ENCODE measurements around the gene INTS1. TPM values are rescaled to one million over a fixed set of nuclear protein-coding genes. Genes with fewer than 3 reads are reported as not detected.

INTS1 gene
- total and polyA plus RNA-seq, 2 experiments from 2014 or later: 35.1 to 111 TPM

GRCh38 chr7:1461646-1462375 lies 42.4 kb downstream of the INTS1 start:
- Mint-ChIP-seq H3K36me3 (ENCODE audit: low read depth) (no peaks in the 10 kb centered on the region), H3K4me3 (no peak overlapping the region), H3K9me3 (no peaks in the 10 kb centered on the region), H3K27me3 (ENCODE audit: insufficient read depth, low read depth, poor library complexity) (peaks cover 14% of the 10 kb centered on the region), H3K4me1 (peaks cover 18% of the 10 kb centered on the region; the same call in 2 of the 3 replicates), H3K27ac (no peak overlapping the region)
- Histone ChIP-seq H3K36me3 (ENCODE audit: insufficient read depth) (no peaks in the 10 kb centered on the region), H3K79me2 (replicated peaks; ENCODE audit: insufficient read depth) (no peaks in the 10 kb centered on the region), H3K4me1 (ENCODE audit: insufficient read depth) (peaks cover 6% of the 10 kb centered on the region; the same call in 1 of the 2 replicates), H3K9me2 (ENCODE audit: insufficient read depth) (no peaks in the 10 kb centered on the region), H3K4me2 (no peak overlapping the region), H3K4me3 (no peak overlapping the region), H4K20me1 (replicated peaks; ENCODE audit: insufficient read depth) (no peaks in the 10 kb centered on the region; the same call in 1 of the 2 replicates), H2AFZ (no peak overlapping the region), H3K27me3 (ENCODE audit: insufficient read depth) (no peaks in the 10 kb centered on the region), H3K27ac (ENCODE audit: low read depth) (no peak overlapping the region), H3F3A (replicated peaks; ENCODE audit: low read depth) (no peaks in the 10 kb centered on the region; the same call in 1 of the 2 replicates)
- no peak for TF ChIP-seq CTCF (conservative IDR thresholded peaks at IDR 0.05; ENCODE audit: low read depth in 2 of 2)
- no peak for TF ChIP-seq POLR2AphosphoS5 (IDR thresholded peaks at IDR 0.05; ENCODE audit: low read depth)
- TF ChIP-seq STAT1 (IDR thresholded peaks at IDR 0.05; ENCODE audit: unreplicated experiment): no peak
- no peak for TF ChIP-seq EZH2 (IDR thresholded peaks at IDR 0.05; ENCODE audit: low read depth, unreplicated experiment)
- no peak for TF ChIP-seq NANOG (IDR thresholded peaks at IDR 0.05; ENCODE audit: borderline replicate concordance)
- no peak for TF ChIP-seq REST (IDR thresholded peaks at IDR 0.05; ENCODE audit: unreplicated experiment)
- no peak for TF ChIP-seq ETS1 (IDR thresholded peaks at IDR 0.05)
- no peak for TF ChIP-seq ZNF462 (CRISPR knock-in tag; IDR thresholded peaks at IDR 0.05)
- TF ChIP-seq ZNF114 (CRISPR knock-in tag; IDR thresholded peaks at IDR 0.05): no peak
- no peak for TF ChIP-seq CREB1 (CRISPR knock-in tag; IDR thresholded peaks at IDR 0.05; ENCODE audit: low read depth)
- TF ChIP-seq JUNB (IDR thresholded peaks at IDR 0.05; ENCODE audit: unreplicated experiment): no peak
- TF ChIP-seq EZH2phosphoT487 (IDR thresholded peaks at IDR 0.05; ENCODE audit: unreplicated experiment): no peak
- TF ChIP-seq ZNF331 (CRISPR knock-in tag; IDR thresholded peaks at IDR 0.05; ENCODE audit: low read depth): no peak
- DNase-seq (ENCODE audit: low spot score): no peak
- ATAC-seq: no peak

All from GM23338 (cell line).